M059J (cell line): ENCODE data around the gene ZNF592. TPM values are rescaled to one million over a fixed set of nuclear protein-coding genes. Genes with fewer than 3 reads are reported as not detected.

Experiments used
- DNase-seq: peaks from one replicate; pipeline ENCODE4 v3.0.0-alpha.2; 2012; ENCODE audit warnings: low read depth
- total RNA-seq: library from RNA; depleted of rRNA; stranded (reverse); fragments of >200 nt; shearing (Covaris generic); gene quantifications from 2 replicates; pipeline ENCODE4 v1.2.3, GENCODE V29; 2014

The ZNF592 gene
- total RNA-seq, 1 experiment from 2014 or later = 13.1 TPM

DNA sequence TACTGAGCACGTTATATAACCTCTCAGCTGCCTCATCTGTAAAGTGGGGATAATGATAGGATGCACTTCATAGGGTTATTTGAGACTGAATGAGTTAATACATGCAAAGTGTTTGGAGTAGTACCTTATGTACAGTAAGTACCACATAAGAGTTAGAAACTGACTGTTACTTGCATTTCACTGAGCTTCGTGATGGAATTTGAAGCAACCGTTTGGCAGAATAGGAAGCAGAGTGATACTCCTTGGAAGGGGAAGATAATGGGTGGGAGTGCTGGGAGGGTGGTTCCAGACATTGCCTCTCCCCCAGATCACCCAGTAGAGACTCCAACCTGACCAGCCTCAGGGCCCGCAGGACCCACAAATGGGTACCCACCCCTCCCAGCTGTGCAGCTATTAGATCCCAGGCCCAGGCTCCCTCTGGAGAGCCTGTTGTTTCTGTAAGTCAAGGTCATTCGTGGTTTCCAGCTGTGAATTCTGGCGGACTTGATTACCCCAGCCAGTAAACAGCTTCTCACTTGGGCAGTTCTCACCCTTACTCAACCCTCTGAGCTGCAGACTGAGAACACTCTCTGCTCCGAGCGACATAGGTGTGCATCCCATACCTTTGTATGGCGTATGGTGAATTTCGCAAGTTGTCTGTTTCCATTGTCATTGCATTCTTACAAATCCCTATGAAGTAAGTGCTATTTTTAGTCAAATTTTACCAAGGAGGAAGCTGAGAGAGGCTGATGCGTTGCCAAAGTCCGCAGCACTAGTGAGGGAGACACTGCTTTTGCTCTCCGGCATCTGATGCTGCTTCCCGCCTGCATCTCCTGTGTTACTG lies 79.9 kb downstream of the ZNF592 start:
- DNase-seq = no peak

DNA sequence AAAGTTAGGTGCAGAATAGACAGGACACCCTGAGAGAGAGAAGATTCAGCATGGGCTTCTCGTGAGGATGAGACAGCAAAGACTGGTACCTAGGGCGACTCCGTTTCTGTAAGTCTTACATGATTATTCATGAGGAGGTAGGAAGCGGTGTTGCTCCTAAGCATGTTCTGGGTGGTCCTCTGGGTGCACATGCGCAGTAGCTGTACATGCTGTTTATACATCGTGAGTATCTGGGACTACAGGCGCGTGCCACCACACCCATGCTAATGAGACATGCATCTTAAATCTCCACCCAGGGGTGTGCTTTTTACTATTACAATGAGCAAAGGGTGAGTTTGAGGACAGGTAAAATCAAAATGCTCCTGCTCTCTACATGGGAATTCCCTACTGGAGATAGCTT lies 81.0 kb downstream of the ZNF592 start:
- DNase-seq = no peak

DNA sequence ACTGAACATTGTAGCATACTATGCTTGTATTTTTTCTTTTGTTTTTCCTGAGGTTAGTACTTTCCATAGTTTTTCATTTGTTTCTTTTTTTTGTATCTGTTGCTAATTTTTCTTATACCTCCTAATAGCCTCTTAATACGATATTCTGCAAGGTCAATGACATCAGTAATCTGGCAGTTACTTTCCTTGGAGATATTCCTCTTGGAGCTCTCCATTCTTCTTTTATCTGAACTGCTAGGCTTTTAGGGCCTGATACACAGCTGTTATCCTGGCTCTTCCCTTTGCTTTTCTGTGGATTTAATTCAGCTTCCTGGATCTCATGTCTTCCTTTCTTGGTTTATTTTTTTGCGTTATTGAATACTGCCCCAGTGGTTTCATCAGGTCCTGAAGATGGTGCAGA lies 81.6 kb downstream of the ZNF592 start:
- DNase-seq = no peak

DNA sequence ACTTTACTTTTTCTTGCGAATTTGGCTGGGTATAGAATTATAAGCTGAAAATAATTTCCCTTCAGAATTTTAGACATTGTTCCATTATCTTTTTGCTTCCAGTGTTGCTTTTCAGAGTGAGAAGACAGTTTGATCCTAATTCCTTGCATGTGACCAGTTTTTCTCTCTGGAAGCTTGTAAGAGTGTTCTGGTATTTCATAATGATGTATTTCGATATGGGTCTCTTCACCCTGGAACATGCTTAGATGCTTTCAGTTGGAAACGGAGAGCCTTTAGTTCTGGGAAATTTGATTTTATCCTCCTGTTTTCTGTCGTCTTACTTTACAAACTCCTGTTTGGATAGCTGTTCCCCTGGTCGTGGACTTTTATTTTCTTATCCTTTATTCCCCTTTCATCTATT lies 82.6 kb downstream of the ZNF592 start:
- DNase-seq = no peak

DNA sequence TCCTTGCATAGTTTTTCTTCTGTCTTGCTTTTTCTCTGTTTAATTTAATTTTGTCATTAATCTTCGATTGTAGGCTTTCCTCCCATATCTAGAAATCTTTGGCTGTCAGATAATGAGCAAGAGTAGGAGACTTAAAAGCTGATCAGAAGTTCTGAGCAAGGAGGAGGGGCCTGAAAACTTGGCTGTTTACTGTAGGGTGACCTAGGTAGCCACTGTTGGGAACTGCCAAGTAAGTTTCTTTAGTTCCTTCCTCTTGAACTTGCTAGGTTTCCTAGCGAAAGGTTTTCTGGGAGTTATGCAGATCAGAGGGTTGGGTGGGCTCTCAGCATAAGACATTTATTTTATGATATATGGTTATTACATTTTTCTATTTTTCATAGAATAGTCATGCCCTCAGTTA lies 83.2 kb downstream of the ZNF592 start:
- no peak for DNase-seq

DNA sequence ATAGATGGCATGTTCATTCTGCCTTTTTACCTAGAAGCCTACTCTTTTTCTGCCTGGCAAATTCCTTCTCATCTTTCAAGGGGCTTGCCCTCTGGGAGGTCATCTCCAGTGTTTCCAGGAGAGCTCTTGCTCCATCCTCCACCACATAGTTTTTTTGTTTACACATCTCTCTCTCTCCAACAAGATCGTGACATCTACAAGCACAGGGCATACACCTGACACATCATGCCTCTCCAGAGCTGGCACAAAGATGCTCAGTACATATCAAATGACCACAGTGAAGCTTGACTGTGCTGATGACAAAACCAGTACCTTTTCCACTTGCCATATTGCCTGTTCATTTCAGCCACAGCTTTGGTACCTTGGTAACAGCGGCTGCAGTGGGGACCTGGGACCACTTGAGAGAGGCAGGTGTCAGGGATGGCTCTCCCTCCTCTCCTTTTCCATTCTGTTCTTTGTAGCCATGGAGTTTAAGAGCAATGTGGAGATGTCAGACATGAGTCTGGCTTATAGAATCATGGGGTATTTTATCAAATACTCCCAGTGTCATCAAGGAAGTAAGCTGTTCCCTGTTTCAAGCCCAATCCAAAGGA lies 84.2 kb downstream of the ZNF592 start:
- DNase-seq = no peak

DNA sequence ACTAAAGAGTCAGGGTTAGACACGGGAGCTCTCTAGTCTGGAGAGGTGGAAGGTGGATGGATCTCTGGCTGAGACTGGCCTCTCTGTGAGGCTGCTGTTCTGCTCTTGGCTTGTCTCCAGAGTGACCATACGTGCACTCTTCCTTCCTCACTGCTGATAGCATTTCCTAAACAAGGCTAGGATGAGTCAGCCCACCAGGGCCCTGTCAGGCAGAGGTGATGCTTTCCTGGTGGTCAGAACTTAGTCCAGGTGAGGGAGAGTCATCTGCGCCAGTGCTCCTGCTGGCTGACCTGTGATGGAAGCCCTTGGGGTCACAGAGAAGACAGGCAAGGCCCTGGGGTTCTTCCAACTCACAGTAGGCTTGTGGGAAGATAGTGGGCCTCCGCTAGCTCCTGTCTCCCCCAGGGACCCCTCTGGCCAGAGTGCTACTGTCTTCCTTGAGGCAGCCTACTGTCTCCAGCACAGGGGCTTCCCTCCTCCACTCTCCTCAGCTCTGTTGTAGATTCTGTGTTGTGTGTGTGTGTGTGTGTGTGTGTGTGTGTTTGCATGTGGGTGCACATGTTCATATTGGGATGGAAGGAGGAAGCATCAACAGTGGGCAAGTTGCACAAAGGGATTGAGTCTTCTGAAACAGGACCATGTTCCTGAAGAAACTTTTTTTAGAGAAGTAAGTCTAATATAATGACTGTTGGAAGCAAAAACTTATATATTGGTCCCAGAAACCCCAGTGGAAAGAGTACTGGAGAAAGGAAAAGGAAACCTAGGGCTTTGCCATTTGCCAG lies 85.2 kb downstream of the ZNF592 start:
- peak; percentile 80 for DNase-seq

DNA sequence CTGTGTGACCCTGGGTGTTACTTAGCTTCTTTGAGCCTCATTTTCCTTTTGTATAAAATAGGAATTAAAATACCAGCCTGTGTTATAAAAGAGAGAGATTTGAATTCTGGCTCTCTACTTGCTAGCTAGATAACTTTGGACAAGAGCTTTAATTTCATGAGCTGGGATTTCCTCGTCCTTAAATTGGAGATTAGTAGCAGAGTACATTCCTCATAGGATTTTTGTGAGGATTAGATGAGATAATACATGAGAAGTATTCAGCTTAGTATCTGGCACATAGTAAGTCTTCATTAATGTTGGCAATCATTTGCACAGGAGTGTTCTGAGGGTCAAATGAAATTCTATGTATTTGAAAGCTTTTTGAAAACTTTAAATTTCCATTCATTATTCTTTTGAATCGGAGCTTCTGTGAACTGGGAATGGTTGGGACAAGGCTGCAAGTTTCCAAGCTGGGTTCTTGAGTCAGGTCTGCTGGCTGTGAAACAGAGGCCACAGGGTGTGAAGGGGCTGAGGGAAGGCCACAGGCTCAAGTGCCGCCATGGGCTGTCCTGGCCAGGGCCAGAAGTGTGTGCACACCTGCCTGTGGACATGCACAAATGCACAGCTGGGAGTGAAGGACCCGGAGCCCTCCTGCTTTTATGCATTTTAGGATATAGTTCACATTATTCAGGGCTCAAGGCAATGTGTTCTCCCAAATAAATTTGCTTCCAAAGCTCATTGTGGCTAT lies 86.0 kb downstream of the ZNF592 start:
- no peak for DNase-seq

DNA sequence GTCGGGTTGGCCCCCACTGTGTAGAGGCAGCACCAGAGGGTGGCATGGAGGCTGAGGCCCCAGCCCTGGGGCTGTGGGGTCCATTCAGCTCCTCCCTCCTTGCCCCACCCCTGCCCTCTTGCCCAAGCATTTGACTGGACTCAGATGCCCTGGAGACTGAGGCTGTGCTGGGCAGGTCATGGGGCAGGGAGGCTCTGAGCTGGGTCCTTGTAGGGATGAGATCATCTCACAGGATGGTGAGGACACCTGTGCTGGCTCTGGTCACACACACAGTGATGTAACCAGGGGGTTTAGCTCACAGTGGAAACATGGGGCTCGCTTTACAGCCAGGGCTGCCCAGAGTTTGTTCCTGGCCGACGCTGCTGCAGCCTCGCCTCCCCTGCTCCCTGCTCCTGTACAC lies 86.6 kb downstream of the ZNF592 start:
- DNase-seq = no peak

DNA sequence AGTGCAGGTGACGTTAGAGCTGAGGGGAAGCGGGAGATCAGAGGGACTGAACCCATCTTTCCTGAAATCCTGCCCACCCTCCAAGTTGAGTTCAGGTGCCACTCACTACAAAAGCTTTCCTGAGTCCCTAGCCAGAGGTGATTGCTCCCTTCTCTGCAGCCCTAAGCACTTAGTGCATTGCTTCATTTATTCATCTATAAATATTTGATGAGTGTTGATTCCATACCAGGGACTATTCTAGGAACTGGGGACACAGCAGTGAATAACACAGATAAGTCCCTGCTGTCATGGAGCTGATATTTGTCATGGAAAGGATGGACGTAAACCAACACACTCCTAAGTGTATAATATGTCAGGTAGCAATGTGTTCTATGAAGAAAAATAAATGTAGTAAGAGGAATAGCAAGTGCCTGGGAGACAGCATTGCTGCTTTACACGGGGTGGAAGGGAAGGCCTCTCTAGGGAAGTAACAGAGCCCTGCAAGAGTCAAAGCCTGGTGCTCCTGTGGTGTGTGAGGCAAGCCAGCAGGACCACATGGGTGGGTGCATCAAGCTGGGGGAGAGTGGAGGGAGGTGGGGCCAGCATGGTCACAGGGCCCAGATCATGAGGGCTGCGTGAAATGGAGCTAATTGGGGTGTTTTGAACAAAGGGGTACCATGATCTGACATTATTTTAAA lies 87.4 kb downstream of the ZNF592 start:
- DNase-seq = no peak

DNA sequence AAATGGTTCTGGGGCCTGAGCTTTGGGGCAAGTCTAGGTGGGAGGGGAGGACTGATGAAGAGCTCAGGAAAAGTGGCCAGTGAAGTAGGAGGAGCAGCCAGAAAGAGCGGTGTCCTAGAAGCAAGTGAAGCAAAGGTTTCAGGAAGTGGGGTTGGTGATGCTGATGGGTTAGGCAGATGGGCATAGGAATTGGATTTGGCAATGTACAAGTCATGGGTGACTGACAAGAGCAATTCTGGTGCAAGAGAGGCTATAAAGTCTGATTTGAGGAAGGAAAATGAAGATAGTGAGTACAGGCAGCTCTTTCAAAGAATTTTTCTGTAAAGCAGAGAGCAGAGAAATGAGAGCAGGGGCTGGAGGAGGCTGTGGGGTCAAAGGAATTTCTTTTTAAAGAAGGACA lies 88.5 kb downstream of the ZNF592 start:
- no peak for DNase-seq

DNA sequence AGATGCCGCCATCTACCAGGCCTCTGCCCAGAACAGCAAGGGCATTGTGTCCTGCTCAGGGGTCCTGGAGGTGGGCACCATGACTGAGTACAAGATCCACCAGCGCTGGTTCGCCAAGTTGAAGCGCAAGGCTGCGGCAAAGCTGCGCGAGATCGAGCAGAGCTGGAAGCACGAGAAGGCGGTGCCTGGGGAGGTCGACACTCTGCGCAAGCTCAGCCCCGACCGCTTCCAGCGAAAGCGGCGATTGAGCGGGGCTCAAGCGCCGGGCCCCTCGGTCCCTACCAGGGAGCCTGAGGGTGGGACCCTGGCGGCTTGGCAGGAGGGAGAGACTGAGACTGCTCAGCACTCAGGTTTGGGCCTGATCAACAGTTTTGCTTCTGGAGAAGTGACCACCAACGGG lies 91.3 kb downstream of the ZNF592 start:
- DNase-seq = no peak

DNA sequence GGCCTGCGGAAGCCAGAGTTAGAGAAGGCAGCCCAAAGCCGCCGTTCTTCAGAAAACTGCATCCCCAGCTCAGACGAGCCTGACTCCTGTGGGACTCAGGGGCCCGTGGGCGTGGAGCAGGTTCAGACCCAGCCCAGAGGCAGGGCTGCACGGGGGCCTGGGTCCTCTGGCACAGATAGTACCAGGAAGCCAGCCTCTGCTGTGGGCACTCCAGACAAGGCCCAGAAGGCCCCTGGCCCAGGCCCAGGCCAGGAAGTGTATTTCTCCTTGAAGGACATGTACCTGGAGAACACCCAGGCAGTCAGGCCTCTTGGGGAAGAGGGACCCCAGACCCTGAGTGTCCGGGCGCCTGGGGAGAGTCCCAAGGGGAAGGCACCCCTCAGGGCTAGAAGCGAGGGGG lies 91.9 kb downstream of the ZNF592 start:
- DNase-seq = no peak

DNA sequence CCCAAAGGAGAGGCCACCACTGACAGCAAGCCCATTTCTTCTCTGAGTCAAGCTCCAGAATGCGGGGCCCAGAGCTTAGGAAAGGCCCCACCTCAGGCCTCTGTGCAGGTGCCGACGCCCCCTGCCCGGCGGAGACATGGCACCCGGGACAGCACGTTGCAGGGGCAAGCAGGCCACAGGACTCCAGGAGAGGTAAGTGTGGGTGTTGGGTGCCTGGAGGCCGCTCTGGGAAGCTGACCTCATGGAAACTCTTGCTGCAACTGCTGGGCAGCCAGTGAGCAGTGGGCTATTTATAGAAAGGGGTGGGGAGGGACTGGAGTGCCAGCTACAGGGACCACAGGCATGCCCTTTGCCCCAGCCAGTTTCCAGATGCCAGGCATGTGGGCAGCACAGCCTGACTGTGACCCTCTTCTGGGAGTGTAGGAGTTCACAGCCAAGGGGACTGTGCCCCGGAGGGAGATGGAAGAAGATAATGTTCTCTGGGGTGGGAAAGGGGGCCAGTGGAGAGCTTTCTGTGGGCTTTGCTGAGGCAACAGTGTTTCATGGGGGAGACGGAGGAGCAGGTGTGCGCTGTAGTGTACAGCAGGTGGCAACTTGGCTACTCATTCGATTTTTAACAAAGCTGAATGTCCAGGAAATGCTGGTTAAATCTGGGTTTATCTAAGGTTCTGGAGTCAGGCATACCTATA lies 92.5 kb downstream of the ZNF592 start:
- DNase-seq = peak; percentile 88

DNA sequence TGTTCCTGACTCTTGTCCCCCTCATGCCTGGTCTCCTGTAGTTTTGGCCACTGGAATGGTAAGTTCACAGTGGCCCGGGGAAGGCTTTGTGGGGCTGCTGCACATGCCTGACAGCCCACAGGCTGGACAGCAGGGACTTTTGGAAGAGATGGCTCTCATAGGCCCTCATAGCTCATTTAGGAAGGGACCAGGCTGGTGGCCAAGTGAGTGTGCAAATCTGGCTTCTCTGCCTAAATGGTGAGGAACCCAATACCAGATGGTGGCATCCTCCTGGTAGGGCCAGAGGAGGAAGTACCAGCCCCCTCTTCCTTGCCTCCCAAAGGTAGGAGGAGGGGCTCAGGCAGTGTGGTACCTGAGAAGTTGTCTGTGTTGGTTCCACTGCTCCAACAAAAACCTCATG lies 94.4 kb downstream of the ZNF592 start:
- DNase-seq = no peak

DNA sequence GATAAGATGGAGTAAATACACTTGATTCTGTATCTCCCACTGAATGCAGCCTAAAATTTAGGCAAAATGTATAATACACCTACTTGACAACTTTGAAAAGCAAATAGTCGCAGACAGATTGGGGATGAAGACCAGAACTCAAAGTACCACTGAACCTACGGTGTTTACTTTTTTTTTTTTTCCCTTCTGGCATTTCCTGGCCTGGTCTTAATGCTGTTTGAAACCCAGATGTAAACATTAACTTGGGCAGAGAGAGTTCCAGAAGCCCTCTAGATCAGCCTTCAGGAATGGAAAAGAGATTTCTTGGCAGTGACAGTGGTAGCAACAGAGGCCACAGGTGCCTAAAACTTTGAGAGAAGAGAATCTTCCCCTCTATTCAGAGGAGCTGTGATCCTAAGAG lies 96.6 kb downstream of the ZNF592 start:
- DNase-seq = no peak

DNA sequence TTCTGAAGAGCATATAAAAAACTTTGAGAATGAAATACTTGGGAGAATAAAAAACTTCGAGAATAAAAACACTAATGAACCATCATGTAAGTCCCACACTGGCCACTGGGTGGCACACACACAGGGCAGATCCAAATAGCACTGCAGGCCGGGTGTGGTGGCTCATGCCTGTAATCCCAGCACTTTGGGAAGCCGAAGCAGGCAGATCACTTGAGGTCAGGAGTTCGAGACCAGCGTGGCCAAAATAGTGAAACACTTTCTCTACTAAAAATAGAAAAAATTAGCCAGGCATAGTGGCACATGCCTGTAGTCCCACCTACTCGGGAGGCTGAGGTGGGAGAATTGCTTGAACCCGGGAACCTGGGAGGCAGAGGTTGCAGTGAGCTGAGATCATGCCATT lies 97.2 kb downstream of the ZNF592 start:
- peak; percentile 42 for DNase-seq

DNA sequence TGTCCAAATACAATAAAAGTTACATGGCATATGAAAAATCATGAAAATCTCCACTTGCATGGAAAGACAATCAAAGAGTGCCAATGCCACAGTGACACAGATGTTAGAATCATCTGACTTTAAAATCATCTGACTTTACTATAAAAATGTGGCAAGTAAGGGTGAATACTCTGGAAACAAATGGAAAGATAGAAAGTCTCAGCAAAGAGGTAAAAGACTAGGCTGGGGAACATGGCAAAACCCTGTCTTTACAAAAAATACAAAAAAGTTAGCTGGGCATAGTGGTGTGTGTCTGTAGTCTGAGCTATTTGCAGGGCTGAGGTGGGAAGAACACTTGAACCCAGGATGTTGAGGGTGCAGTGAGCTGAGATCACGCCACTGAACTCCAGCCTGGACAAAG lies 97.9 kb downstream of the ZNF592 start:
- DNase-seq = no peak

DNA sequence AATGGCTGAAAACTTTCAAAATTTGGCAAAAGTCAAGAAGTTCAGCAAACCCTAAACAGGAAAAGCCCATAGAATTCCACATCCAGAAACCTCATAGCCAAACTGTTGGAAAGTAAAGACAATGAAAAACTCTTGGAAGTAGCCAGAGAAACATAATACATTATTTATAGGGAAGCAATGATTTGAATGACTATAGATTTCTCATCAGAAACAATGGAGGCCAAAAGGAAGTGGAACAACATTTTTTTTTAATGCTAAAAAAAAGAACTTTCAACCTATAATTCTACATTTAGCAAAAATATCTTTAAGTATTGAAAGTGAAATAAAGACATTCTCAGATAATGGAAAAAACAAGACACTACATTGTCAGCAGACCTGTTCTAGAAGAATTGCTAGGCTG lies 99.0 kb downstream of the ZNF592 start:
- no peak for DNase-seq

DNA sequence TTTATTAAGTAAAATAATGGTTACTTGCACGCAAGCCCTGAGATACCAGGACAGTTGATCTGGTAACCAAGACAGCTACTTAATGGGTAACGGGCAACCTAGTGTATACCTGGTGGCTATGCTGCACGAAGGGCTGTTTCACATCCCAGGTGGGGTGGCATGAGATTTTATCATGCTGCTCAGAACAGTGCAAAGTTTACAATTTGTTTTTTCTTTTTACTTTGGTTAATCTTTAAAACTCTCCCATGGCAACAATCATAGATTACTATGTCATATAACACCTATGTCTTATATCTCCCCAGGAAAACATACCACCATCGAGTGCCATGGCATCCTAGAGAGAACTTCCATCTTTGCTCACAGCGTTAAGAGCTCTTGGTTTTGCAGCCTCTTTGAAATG lies 103.8 kb downstream of the ZNF592 start:
- DNase-seq = no peak

DNA sequence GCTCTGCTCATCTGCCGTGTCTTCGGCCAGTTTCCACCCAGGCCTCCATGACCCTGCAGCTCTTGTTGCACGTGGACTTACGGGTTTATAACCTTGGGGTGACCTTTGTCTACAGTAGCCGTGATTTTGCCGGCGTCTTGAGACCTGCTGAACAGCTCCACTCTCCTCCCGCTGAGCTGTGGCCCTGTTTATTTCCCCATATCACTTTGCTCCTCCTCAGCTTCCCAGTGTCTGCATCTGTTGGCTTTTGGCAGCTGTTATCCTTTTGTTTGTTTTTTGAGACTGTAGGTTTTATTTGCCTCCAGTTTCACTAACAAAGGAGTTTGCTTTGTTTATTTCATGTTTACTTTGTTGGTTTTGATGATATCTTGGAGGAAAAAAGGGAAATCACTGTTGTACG lies 106.7 kb downstream of the ZNF592 start:
- DNase-seq = no peak
